HPDE6-E6E7 (cell line): Measurements from ENCODE around the gene CDR2L.
"Not testable (repeated sequence)": the region's sequence is repeated elsewhere in the genome, so short reads cannot be mapped to it uniquely, and the experiment has no call there.

ENCODE experiments used
- DNase-seq: peaks from one replicate; pipeline ENCODE4 v3.0.0; 2011; ENCODE audit warnings: missing footprints; ENCODE audit errors: extremely low spot score

CDR2L gene

DNA sequence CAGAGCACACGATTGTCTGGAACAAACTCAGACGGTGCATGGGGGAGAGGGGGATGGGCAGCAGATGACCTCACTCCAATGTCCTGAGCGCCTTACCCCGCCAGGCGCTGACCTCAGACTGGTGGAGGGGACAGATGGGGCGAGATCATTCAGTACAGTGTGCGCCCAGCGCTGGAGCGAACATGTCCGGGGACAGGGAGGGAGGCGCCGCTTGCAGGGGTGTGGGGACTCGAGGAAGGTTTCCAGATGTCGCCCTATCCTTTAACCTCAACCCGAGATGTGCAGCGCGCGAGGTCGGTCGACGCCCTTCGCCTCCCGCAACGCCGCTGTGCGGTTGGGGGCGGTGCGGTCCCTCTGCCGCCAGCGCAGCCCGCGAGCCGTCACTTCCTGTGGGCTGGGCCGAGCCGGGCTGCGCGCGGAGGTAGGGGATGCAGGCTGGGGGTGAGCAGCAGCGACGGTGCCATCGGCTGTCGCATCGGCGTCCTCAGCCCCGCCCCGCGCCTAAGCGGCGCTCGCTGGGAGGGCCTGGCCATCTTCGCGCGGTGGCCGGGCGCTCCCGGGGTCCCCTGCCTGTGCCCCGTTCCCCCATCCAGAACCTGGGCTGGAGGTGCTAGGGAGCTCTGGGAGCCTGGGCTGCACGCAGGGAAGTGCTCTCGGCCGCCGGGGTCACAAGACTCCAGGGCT lies 5.3 kb upstream of the CDR2L start:
- DNase-seq, result no peak

DNA sequence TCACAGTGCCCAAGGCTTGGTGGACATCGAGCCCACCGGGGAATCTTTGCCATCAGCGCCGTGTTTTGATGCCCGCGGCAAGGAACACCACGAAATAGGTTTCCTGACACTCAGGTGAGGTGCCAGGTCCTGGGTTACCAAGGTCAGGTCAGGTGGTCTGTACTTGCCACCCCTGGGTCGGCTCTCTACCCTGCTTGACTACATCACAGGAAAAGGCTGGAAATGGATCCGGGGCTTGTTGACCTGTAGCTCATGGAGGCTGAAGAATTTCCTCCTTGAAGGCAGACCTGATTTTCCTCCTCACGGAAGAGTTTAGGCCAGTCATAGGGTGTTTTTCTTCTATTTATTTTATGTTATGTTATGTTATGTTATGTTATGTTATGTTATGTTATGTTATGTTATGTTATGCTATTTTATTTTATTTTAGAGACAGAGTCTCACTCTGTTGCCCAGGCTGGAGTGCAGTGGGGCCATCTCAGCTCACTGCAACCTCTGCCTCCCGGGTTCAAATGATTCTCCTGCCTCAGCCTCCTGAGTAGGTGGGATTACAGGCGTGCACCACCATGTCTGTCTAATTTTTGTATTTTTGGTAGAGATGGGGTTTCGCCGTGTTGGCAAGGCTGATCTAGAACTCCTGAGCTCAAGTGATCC lies 4.6 kb upstream of the CDR2L start:
- DNase-seq, result not testable (repeated sequence)

DNA sequence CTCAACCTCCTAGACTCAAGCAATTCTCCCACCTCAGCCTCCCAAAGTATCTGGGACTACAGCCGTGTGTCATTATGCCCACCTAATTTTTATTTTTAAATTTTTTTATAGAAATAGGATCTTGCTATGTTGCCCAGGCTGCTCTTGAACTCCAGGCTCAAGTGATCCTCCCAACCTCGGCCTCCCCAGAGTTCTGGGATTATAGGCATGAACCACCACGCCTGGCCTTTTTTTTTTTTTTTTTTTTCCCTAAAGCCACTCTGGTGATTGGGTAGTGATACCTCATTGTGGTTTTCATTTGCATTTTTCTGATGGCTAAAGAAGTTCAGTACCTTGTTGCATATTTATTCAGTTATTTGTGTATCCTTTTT lies 1.2 kb upstream of the CDR2L start:
- no peak for DNase-seq

DNA sequence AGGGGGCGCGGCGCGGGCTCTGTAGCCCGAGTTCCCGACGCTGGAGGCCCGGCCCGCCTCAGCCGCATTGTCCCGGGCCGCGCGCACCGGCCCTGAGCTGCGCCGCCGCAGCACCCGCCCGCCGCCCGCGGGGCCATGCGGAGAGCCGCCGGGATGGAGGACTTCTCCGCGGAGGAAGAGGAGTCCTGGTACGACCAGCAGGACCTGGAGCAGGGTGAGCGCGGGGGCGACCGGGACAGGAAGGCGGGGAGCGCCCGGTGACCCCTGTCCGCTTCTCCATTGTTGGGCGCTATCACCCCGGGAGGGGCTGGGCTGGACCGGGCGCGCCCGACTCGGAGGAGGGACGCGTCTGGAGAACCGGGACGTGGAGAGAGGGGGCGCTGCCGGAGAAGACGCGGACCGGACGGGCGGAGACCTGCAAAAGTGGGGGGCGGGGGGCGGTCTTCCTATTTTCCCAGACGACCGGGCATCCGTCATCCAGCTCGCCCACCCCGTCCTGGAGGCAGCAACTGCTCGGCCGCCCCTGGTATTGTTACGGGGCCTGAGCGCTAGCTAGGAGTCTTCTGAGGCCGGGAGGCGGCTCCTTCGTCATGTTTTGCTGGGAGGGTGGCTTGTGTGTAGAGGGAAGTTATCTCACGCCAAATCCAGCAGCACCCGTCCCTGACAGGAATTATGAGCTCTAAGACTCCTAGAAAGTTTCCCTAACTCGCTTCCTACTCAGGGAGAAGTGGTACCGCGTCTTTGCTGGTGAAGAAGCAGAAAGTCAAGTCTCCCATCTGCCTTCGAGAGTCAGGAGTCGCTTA lies 678 bp downstream of the CDR2L start:
- DNase-seq, result no peak

DNA sequence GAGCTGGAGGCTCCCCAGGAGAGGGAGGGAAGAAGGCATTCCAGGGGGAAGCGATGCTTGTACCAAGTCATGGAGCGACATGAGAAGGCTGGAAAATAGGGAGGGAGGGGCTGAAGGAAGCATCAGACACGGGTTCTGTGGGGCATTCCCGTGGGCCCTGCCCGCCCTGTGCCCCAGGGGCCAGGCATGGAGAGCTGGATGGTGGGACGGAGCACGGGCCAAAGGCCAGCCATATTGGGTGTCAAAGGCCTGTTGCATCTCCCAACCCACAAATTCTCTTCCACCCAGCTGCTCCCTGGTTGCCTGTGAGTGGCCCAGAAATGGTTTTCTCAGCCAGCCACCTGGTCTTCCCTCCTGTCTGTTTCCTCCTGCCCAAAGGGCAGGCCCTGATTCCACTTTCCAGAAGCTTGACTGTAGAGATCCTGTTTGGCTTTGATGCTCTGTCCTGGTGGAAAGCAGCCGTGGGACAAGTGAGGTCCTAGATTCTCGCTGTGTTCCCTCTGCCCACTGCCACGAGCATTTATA lies 3.2 kb downstream of the CDR2L start:
- no peak for DNase-seq

DNA sequence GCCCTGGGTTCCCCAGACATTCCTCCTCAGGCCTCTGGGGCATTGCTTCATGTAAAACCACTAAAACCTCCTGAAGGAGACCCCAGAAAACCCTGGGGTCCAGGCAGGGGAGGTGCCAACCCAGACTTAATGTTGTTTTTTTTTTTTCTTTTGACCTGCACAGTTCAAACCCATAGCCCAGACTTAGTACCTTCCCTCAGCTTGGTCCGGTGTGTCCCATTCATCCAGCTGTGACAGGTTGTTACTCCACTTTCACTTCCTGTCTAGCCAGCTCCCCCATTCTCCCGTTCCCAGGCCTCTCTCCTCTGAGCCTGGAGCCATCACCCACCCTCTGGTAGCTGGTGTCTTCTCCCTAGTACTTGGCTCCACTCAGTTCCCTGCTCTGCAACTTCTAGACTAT lies 4.8 kb downstream of the CDR2L start:
- DNase-seq, result no peak

DNA sequence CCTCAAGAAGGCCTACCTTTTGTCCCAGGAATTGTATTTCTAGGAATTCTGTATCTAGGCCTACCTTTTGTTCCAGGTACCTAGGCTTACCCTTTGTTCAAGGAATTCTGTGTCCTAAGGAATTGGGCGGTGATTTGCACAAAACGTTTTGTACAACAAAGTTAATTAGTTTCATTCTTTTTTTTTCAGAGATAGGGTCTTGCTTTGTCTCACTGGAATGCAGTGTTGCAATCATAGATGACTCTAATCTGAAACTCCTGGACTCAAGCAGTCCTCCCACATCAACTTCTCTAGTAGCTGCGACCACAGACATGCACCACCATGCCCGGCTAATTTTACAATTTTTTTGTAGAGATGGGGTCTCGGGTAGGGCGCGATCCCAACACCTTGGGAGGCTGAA lies 7.0 kb downstream of the CDR2L start:
- no peak for DNase-seq

DNA sequence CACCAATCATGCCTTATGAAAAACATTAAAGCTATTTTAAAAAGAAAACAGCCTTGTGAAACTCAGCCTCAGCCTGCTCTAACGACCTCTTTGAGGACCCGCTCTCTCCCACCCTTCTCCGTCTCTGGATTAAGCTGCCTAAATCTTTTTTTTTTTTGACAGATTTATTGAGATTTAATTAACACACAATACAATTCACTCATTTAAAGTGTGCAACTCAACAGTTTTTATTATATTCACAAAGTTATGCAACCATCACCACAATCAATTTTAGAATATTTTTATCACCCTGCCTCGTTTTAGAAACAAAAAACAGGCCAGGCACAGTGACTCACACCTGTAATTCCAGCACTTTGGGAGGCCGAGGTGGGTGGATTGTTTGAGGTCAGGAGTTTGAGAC lies 8.4 kb downstream of the CDR2L start:
- DNase-seq, result no peak

DNA sequence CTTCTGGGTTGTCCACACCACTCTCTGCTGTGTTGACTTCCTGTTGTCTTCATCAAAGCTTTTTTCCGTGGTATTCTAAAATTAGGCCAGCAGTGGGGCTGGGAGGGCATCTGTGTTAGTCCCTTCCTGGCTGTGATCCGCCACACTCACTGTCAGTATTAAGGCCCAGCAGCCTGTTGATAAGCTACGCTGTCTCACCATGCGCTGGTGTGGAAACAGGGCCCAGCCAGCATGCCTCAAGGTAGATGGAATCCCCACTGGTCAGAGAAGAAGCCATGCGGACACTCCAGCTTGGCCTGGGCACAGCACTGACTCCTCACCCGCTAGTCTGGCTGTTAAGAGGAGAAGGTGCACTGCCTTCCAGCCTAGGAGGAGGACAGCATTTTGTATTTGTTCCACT lies 11.4 kb downstream of the CDR2L start:
- DNase-seq, result no peak

DNA sequence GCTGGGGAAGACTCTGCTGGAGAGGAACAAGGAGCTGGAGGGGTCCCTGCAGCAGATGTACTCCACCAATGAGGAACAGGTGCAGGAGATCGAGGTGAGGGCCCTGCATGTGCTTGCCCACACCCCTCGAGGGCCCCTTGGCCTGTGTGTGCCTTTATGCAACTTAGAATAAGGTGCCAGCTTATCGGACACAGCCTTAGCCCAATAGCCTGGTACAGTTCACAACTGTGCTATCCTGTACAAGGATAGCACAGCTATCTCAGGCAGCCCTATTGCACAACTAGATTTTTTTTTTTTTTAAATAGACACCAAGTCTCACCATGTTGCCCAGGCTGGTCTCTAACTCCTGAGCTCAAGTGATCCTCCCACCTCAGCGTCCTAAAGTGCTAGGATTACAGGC lies 12.1 kb downstream of the CDR2L start:
- DNase-seq, result no peak

DNA sequence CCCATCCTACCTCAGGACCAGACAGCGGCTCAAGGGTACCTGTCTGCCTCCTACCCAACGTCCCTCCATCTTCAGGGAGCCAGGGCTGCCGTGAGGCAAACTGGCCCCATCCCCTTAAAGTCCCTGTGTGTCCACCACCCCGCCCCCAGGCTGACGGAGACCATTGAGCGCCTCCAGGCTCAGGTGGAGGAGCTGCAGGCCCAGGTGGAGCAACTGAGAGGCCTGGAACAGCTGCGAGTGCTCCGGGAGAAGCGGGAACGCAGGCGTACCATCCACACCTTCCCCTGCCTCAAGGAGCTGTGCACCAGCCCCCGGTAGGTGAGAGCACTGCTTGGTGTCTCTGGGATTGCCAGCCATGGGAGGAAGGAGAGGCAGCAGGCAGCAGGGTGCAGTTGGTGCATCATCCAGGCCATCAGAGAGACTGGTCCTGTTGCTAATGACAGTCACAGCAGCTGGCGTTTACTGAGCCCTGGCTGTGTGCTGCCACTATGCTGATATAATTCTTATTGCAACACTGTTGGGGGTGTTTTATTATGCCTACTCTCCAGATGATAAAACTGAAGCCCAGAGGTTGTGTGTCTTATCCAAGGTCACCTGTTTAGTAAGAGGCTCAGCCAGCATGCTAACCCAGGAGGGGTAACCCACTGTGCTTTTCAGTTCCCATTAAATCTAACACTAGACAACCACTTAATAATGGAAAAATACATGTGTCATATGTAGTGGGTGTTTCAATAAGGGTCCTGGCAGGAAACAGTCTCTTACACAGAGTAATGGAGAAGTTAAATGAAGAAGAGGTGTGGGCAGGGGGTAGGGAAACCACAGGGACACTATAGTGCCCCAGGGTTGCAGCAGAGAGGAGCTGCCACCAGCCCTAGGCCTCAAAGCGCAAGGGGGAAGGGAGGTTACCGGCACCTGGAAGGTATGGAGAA lies 14.7 kb downstream of the CDR2L start:
- no peak for DNase-seq

DNA sequence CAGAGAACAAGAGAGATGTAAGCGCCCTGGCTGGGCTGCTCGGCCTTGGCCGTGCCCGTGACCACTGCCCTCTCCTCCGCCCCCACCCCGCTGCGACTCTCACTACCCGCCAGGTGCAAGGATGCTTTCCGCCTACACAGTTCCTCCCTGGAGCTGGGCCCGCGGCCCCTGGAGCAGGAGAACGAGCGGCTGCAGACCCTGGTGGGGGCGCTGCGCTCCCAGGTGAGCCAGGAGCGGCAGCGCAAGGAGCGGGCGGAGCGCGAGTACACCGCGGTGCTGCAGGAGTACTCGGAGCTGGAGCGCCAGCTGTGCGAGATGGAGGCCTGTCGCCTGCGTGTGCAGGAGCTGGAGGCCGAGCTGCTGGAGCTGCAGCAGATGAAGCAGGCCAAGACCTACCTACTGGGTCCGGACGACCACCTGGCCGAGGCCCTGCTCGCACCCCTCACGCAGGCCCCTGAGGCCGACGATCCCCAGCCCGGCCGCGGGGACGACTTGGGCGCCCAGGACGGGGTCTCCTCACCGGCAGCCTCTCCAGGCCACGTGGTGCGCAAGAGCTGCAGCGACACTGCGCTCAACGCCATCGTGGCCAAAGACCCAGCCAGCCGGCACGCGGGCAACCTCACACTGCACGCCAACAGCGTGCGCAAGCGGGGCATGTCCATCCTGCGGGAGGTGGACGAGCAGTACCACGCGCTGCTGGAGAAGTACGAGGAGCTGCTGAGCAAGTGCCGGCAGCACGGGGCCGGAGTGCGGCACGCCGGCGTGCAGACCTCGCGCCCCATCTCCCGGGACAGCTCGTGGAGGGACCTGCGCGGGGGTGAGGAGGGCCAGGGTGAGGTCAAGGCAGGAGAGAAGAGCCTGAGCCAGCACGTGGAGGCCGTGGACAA lies 15.9 kb downstream of the CDR2L start:
- no peak for DNase-seq

DNA sequence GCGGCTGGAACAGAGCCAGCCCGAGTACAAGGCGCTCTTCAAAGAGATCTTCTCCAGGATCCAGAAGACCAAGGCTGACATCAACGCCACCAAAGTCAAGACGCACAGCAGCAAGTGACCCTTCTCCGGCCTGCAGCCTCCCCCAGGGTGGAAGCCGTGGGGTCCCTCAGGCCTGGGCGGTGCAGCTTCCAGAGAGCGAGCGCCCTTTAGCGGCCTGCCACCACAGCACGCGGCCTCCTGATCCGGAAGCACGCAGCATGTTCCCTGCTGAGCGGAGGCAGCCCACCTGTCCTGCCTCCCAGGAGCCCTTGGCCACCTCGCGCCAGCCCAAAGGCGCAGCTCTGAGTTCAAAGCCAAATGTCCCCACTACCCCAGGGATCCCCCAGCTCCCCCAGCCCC lies 16.5 kb downstream of the CDR2L start:
- DNase-seq, result no peak

DNA sequence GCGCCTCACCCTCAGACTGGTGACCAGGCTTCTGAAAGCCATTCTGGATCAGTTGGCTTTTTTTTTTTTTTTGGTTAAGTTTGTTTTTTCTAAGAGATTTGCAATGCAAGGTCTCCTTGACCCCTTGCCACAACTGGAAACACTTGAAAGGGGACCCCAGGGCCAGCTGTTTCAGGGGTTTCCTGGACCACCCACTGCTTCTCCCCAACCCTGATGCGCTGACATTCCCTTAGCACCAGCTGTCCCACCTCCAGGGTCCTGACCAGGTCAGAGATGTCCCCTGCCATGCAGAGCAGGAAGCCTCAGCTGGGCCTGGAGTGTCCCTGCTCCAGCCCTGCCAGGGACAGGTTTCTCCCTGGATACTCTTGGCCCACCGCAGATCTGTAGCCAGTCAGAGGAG lies 16.9 kb downstream of the CDR2L start:
- no peak for DNase-seq

DNA sequence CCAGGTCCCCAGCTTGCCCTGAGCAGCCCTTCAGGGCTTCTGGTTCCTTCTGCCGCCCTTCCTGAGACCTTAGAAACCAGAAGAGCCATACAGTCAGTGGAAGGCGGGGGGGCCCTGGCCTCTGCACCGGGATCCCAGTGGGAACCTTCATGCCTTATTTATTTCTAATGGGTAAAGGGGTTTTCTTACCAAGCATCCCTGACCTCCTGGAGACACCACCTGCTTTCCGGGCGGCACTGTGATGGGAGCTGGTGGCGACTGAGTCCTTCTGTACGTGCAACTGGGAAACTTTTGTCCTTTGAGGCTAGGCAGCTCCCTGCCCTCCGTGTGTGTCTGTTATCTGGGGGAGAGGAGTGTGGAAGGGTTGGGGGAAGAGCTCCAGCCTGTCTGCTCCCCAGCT lies 17.9 kb downstream of the CDR2L start:
- no peak for DNase-seq

DNA sequence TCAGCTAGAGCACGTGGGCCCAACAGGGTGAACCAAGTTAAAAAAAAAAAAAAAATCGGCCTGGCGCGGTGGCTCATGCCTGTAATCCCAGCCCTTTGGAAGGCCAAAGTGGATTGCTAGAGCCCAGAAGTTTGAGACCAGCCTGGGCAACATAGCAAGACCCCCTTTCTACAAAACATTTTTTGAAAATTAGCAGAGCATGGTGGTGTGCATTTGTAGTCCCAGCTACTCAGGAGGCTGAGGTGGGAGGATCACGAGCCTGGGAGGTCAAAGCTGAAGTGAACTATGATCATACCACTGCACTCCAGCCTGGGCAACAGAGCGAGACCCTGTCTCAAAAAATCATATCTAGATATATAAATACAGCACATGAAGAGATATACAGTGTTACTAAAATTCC lies 18.7 kb downstream of the CDR2L start:
- not testable (repeated sequence) for DNase-seq

DNA sequence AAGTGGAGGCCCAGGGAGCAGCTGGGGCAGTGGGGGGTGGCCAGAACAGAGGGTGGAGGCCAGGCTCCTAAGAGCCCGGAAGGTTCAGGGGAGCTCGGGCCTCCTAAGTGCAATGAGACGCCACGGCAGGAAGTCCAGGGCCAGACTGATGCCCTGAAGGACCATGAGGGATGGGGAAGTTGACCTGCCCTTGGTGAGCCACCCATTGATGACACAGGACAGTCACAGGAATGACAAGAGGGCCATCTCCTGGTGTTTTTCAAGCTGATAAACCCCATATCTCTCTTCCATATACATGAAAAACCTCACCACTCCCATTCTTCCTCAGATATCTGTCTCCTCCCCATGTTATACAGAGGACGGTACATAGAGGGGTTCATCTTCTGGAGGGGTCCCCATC lies 19.2 kb downstream of the CDR2L start:
- DNase-seq, result no peak

DNA sequence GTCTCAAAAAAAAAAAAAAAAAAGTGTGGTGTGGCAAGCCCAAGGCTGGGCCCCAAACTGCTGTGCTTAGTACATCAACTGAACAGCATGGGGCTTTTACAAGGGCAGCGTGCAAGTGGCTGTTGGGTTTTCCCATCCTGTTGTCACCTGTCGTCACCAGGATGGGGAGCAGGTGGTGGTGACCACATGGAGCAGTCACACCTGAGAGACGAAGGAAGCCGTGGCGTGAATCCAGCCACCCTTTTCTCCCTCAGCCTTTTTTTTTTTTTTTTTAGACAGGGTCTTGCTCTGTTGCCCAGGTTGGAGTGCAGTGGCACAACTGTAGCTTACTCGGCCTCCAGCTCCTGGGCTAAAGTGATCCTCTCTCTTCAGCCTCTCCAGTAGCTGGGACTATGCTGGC lies 20.9 kb downstream of the CDR2L start:
- DNase-seq, result no peak

DNA sequence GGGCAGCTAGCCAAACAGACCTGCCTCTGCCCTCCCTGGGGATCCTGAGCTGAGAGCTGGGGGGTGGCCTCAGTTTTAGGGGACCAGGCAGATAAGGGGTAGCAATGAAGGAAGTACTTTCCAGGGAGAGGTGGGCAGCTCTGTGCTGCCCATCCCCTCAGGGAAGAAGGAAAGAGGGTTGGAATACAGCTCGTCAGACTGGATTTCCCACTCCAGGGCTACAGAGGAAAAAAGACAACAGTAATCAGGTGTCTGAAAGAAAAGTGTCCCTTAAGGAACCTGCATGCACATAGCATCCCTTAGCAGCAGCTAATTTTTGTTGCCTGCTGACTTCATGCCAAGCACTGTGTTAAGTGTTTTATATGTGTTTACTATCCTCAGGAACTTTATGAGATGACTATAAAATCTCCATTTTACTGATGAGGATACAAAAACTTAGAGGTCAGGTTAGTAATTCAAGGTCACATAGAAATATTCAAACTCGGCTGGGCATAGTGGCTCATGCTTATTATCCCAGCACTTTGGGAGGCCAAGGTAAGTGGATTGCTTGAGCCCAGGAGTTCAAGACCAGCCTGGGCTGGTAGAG lies 21.8 kb downstream of the CDR2L start:
- DNase-seq, result no peak

DNA sequence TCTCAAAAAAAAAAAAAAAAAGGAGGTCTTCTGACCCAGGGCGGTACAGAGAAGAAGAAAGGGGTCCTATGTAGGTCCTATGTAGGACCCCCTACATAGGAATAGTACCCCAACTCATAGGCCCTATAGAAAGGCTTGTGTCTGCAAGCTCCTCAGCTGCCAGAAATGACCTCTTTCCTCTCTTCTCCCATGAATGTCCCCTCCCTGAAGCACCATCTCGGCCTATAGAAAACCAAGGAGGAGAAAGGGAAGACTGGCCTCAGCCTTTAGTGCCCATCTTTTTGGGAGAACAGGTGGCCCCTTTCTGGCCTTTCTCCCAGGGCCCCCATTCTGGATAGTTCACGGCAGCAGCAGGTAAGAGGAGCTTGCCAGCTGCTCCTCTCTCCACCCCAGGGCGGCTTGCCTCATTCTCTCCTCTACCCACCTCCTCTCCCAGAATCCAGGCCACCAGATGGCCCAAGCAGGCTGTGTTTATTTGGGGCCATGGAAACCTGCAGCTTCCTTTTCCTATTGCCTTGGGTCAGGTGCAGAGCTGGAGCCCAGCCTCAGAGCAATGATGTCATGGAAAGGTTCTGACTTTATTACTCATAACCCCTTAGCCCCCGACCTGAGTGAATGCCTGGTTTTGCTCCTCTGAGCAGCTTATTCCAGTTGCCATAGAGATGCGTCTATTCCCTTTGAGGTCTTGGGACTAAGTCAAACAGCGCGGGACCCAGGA lies 23.4 kb downstream of the CDR2L start:
- no peak for DNase-seq
